HCT116 (cell line): ENCODE results near the gene ZDHHC22. TPM values are rescaled to one million over a fixed set of nuclear protein-coding genes. Genes with fewer than 3 reads are reported as not detected.

Experiments
- ATAC-seq: fragments of 200-7000 bp; cut with Tn5 transposase; 2 replicates; pipeline ENCODE4 v1.9.1; 2020; ENCODE audit warnings: mild to moderate bottlenecking, moderate library complexity
- BruUV-seq: library from RNA; stranded (reverse); fragments of 400-500 nt; replicated peaks from 2 replicates; lab custom pipeline; 2021; lab: Mats Ljungman, UMichigan
- CTCF ChIA-PET: fragments of 300-600 bp; sonication (Branson Sonifier 250); formaldehyde crosslinking; loops from one replicate; lab custom pipeline; 2021; ENCODE audit warnings: antibody characterized with exemption; lab: Charles Lee
- POLR2A ChIA-PET: fragments of 300-600, 350-600 bp; sonication (Branson Sonifier 250); formaldehyde crosslinking; loops from one replicate; lab custom pipeline; 2021; ENCODE audit warnings: antibody characterized with exemption; lab: Charles Lee
- RAD21 ChIA-PET, 2 experiments: fragments of 300-600 bp; sonication (Branson Sonifier 250); formaldehyde crosslinking; loops; one replicate each; lab custom pipeline; 2023; ENCODE audit warnings: low total read pairs in 2 of 2; ENCODE audit not compliant: uncharacterized antibody in 2 of 2, unreplicated experiment in 2 of 2, low non-redundant PET in 1 of 2; lab: Charles Lee
- DNase-seq: peaks from one replicate; pipeline ENCODE4 v3.0.0-alpha.2; 2010; ENCODE audit warnings: low read depth, low spot score
- H2AFZ ChIP-seq: fragments of 200-600 bp; shearing (Covaris generic), sonication (generic); 2 replicates; pipeline ENCODE4 v1.6.1; 2017; ENCODE audit warnings: low read depth, mixed run types, mixed read lengths, antibody characterized with exemption, low read length; ENCODE audit not compliant: poor library complexity, severe bottlenecking
- H3K27ac ChIP-seq: 2 replicates; pipeline ENCODE4 v1.5.1; 2012; ENCODE audit warnings: low read depth, low read length
- H3K27me3 ChIP-seq: fragments of 200-600 bp; sonication (generic); 2 replicates; pipeline ENCODE4 v1.6.1; 2016; ENCODE audit warnings: mixed run types, low read length, mixed read lengths; ENCODE audit not compliant: insufficient read depth
- H3K36me3 ChIP-seq, 2 experiments: fragments of 200-500 bp in 1 of 2; fragments of 200-600 bp in 1 of 2; sonication (Bioruptor generic) in 1 of 2; sonication (generic) in 1 of 2; 2 replicates each; pipeline versions ENCODE4 v1.5.1 to v1.6.1; 2014 to 2016; ENCODE audit warnings: low read length in 2 of 2, inconsistent platforms in 1 of 2, mixed read lengths in 1 of 2, mixed run types in 1 of 2; ENCODE audit not compliant: insufficient read depth in 2 of 2, control insufficient read depth in 1 of 2
- H3K4me1 ChIP-seq, 2 experiments: fragments of 200-600 bp in 1 of 2; sonication (generic) in 1 of 2; 2 replicates each; pipeline versions ENCODE4 v1.5.1 to v1.6.1; 2012 to 2017; ENCODE audit warnings: low read length in 2 of 2, inconsistent platforms in 1 of 2, mild to moderate bottlenecking in 1 of 2, mixed read lengths in 1 of 2, mixed run types in 1 of 2, moderate library complexity in 1 of 2; ENCODE audit not compliant: insufficient read depth in 2 of 2, control insufficient read depth in 1 of 2
- H3K4me2 ChIP-seq: fragments of 200-600 bp; sonication (generic); 2 replicates; pipeline ENCODE4 v1.6.1; 2017; ENCODE audit warnings: mixed run types, low read length, mixed read lengths
- H3K4me3 ChIP-seq, 2 experiments: fragments of 200-600 bp in 1 of 2; sonication (generic) in 1 of 2; replicated peaks in 1 of 2; 2 replicates each; pipeline ENCODE4 v1.5.1; 2011 to 2016; ENCODE audit warnings: low read length in 2 of 2, control low read depth in 1 of 2, low read depth in 1 of 2, mild to moderate bottlenecking in 1 of 2, mixed read lengths in 1 of 2, mixed run types in 1 of 2
- H3K79me2 ChIP-seq: fragments of 200-600 bp; sonication (generic); 2 replicates; pipeline ENCODE4 v1.6.1; 2017; ENCODE audit warnings: mild to moderate bottlenecking, mixed run types, low read length, moderate library complexity, mixed read lengths; ENCODE audit not compliant: insufficient read depth
- H3K9ac ChIP-seq: fragments of 200-600 bp; sonication (generic); 2 replicates; pipeline ENCODE4 v1.6.1; 2016; ENCODE audit warnings: low read length, mixed read lengths
- H3K9me2 ChIP-seq: fragments of 200-600 bp; sonication (generic), shearing (Covaris generic); 2 replicates; pipeline ENCODE4 v1.6.1; 2017; ENCODE audit warnings: mixed run types, mild to moderate bottlenecking, moderate library complexity; ENCODE audit not compliant: insufficient read depth
- H3K9me3 ChIP-seq, 2 experiments: fragments of 200-500 bp in 1 of 2; fragments of 200-600 bp in 1 of 2; sonication (Bioruptor generic) in 1 of 2; sonication (generic) in 1 of 2; 2 replicates each; pipeline ENCODE4 v1.6.1; 2014 to 2017; ENCODE audit warnings: low read length in 2 of 2, mixed read lengths in 2 of 2, inconsistent platforms in 1 of 2, low read depth in 1 of 2, mild to moderate bottlenecking in 1 of 2, mixed run types in 1 of 2, moderate library complexity in 1 of 2; ENCODE audit not compliant: control insufficient read depth in 1 of 2, insufficient read depth in 1 of 2
- H4K20me1 ChIP-seq: fragments of 200-600 bp; sonication (generic), shearing (Covaris generic); 2 replicates; pipeline ENCODE4 v1.6.1; 2017; ENCODE audit warnings: mixed run types, mild to moderate bottlenecking, moderate library complexity; ENCODE audit not compliant: insufficient read depth
- CBX3 ChIP-seq: IDR thresholded peaks from 2 replicates; pipeline ENCODE4 v1.6.1; 2012; ENCODE audit warnings: low read depth
- EGR1 ChIP-seq: IDR thresholded peaks from 2 replicates; pipeline ENCODE4 v1.6.1; 2012; ENCODE audit warnings: low read depth
- EZH2 ChIP-seq: fragments of 200-600 bp; sonication (generic); IDR thresholded peaks from 2 replicates; pipeline ENCODE4 v1.6.1; 2017; ENCODE audit warnings: antibody characterized with exemption, mixed run types
- EZH2phosphoT487 ChIP-seq: fragments of 200-600 bp; IDR thresholded peaks from 2 replicates; pipeline ENCODE4 v1.6.1; 2018; ENCODE audit warnings: antibody characterized with exemption, borderline replicate concordance
- FOSL1 ChIP-seq: IDR thresholded peaks from 2 replicates; pipeline ENCODE4 v1.6.1; 2012; ENCODE audit warnings: low read depth
- JUND ChIP-seq: IDR thresholded peaks from 2 replicates; pipeline ENCODE4 v1.6.1; 2012
- POLR2A ChIP-seq: IDR thresholded peaks from 2 replicates; pipeline ENCODE4 v1.7.0; 2011; ENCODE audit warnings: borderline replicate concordance; ENCODE audit not compliant: insufficient read depth, insufficient read length; ENCODE audit errors: extremely low read depth
- POLR2AphosphoS5 ChIP-seq: IDR thresholded peaks from 2 replicates; pipeline ENCODE4 v1.6.1; 2011; ENCODE audit warnings: mild to moderate bottlenecking, low read depth, low read length, moderate library complexity
- RAD21 ChIP-seq: IDR thresholded peaks from 2 replicates; pipeline ENCODE4 v1.6.1; 2012; ENCODE audit warnings: low read depth, mild to moderate bottlenecking
- SIN3A ChIP-seq: IDR thresholded peaks from 2 replicates; pipeline ENCODE4 v1.6.1; 2012; ENCODE audit warnings: low read depth
- SP1 ChIP-seq: IDR thresholded peaks from 2 replicates; pipeline ENCODE4 v1.6.1; 2012; ENCODE audit warnings: low read depth
- SRF ChIP-seq: IDR thresholded peaks from 2 replicates; pipeline ENCODE4 v1.6.1; 2012; ENCODE audit warnings: low read depth
- TCF7L2 ChIP-seq: IDR thresholded peaks from 2 replicates; pipeline ENCODE4 v1.7.0; 2011; ENCODE audit warnings: borderline replicate concordance, inconsistent platforms; ENCODE audit not compliant: insufficient read depth, insufficient read length; ENCODE audit errors: extremely low read depth
- YY1 ChIP-seq: IDR thresholded peaks from 2 replicates; pipeline ENCODE4 v1.6.1; 2011; ENCODE audit warnings: low read length, low read depth, moderate library complexity, mild to moderate bottlenecking; ENCODE audit not compliant: insufficient replicate concordance; ENCODE audit errors: extremely low read depth
- ZFX ChIP-seq: fragments of 450-650 bp; IDR thresholded peaks from 2 replicates; pipeline ENCODE4 v1.6.1; 2017
- ZNF274 ChIP-seq: fragments of 200-500 bp; sonication (Bioruptor generic); IDR thresholded peaks from 2 replicates; pipeline ENCODE4 v1.6.1; 2014; ENCODE audit warnings: mild to moderate bottlenecking, low read depth, low read length, inconsistent platforms
- intact Hi-C: fragments of 100-400 bp; cut with micrococcal nuclease; formaldehyde crosslinking; loops from 2 replicates; pipeline ENCODE4 v1.10.0; 2022
- total RNA-seq: library from RNA; stranded (reverse); gene quantifications from one replicate; pipeline ENCODE4 v1.2.1, GENCODE V29; 2021; ENCODE audit not compliant: unreplicated experiment
- TF ChIP-seq, protein P1 (sequence below): IDR thresholded peaks from 2 replicates; pipeline ENCODE4 v1.6.1; 2011; ENCODE audit warnings: mild to moderate bottlenecking, low read length, moderate library complexity; ENCODE audit not compliant: insufficient replicate concordance; ENCODE audit errors: extremely low read depth
- TF ChIP-seq, protein P2 (sequence below): IDR thresholded peaks from 2 replicates; pipeline ENCODE4 v1.6.1; 2012
- TF ChIP-seq, protein P3 (sequence below), 3 experiments: fragments of 200-600 bp in 1 of 3; sonication (generic) in 1 of 3; IDR thresholded peaks in 2 of 3; conservative IDR thresholded peaks in 1 of 3; 2 replicates each; pipeline ENCODE4 v1.5.1; 2012 to 2017; ENCODE audit warnings: low read depth in 2 of 3, low read length in 2 of 3, antibody characterized with exemption in 1 of 3, borderline replicate concordance in 1 of 3, control low read depth in 1 of 3, mild to moderate bottlenecking in 1 of 3, mixed read lengths in 1 of 3, mixed run types in 1 of 3, moderate library complexity in 1 of 3; ENCODE audit not compliant: insufficient read depth in 1 of 3
- TF ChIP-seq, protein P4 (sequence below): IDR thresholded peaks from 2 replicates; pipeline ENCODE4 v1.6.1; 2012

Gene ZDHHC22
- total RNA-seq, 1 experiment from 2014 or later: 0.10 TPM

DNA sequence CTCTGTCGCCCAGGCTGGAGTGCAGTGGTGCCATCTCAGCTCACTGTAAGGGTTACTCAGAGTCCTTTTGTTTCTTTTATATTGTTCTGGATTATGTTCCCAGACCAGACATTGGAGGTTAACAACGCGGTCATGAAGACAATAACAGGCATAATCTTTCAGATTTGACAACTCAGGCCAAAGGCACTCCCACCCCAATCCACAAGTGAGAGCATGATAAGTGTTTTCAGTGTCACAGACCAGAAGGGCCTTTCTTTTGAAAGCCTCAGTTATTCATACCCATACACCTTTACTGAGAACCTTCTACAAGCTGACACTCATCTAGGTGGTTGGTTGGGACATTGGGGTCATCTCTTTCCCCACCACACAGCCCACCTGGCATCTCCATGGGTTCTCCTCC lies 37.1 kb upstream of the ZDHHC22 start:
- RAD21 ChIA-PET: no interaction called here
- no TSS peak for BruUV-seq

More for the DNA sequence above, 37.1 kb upstream of the ZDHHC22 start:
- Histone ChIP-seq H3K79me2 (no peaks in the 10 kb centered on the region), H3K4me3 (no peak overlapping the region), H3K36me3 (no peaks in the 10 kb centered on the region), H3K4me1 (peaks cover 9 to 25% of the 10 kb centered on the region in 2 experiments), H3K9ac (no peak overlapping the region), H3K9me2 (no peaks in the 10 kb centered on the region), H4K20me1 (no peaks in the 10 kb centered on the region), H3K27ac (no peak overlapping the region), H3K9me3 (no peaks in the 10 kb centered on the region), H3K4me2 (no peak overlapping the region), H2AFZ (no peak overlapping the region), H3K27me3 (no peaks in the 10 kb centered on the region)
- ChIA-PET POLR2A (no interaction called here), CTCF (interaction anchor here (0.9 kb wide), 1 partner anchor 137 kb away, joined by 3 read pairs; no protein-coding TSS in a partner anchor)
- ATAC-seq (no peak), DNase-seq (no peak)
- no peak for TF ChIP-seq TCF7L2
- no peak for TF ChIP-seq EZH2
- TF ChIP-seq, protein P1, sequence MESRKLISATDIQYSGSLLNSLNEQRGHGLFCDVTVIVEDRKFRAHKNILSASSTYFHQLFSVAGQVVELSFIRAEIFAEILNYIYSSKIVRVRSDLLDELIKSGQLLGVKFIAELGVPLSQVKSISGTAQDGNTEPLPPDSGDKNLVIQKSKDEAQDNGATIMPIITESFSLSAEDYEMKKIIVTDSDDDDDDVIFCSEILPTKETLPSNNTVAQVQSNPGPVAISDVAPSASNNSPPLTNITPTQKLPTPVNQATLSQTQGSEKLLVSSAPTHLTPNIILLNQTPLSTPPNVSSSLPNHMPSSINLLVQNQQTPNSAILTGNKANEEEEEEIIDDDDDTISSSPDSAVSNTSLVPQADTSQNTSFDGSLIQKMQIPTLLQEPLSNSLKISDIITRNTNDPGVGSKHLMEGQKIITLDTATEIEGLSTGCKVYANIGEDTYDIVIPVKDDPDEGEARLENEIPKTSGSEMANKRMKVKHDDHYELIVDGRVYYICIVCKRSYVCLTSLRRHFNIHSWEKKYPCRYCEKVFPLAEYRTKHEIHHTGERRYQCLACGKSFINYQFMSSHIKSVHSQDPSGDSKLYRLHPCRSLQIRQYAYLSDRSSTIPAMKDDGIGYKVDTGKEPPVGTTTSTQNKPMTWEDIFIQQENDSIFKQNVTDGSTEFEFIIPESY: no peak
- no peak for TF ChIP-seq POLR2AphosphoS5
- no peak for TF ChIP-seq SP1
- TF ChIP-seq EGR1: no peak
- TF ChIP-seq, protein P2, sequence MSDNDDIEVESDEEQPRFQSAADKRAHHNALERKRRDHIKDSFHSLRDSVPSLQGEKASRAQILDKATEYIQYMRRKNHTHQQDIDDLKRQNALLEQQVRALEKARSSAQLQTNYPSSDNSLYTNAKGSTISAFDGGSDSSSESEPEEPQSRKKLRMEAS: no peak
- TF ChIP-seq POLR2A: no peak
- no peak for TF ChIP-seq CBX3
- TF ChIP-seq ZFX: no peak
- TF ChIP-seq YY1: no peak
- TF ChIP-seq RAD21: no peak
- no peak for TF ChIP-seq SRF
- TF ChIP-seq, protein P3, sequence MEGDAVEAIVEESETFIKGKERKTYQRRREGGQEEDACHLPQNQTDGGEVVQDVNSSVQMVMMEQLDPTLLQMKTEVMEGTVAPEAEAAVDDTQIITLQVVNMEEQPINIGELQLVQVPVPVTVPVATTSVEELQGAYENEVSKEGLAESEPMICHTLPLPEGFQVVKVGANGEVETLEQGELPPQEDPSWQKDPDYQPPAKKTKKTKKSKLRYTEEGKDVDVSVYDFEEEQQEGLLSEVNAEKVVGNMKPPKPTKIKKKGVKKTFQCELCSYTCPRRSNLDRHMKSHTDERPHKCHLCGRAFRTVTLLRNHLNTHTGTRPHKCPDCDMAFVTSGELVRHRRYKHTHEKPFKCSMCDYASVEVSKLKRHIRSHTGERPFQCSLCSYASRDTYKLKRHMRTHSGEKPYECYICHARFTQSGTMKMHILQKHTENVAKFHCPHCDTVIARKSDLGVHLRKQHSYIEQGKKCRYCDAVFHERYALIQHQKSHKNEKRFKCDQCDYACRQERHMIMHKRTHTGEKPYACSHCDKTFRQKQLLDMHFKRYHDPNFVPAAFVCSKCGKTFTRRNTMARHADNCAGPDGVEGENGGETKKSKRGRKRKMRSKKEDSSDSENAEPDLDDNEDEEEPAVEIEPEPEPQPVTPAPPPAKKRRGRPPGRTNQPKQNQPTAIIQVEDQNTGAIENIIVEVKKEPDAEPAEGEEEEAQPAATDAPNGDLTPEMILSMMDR (IDR thresholded peaks at IDR 0.05 in 2 of 3, conservative IDR thresholded peaks at IDR 0.05 in 1 of 3; ENCODE audit: borderline replicate concordance in 1 of 3, insufficient read depth in 1 of 3, low read depth in 2 of 3, low read length in 2 of 3): no peak
- TF ChIP-seq ZNF274: no peak
- TF ChIP-seq FOSL1: no peak
- TF ChIP-seq, protein P4, sequence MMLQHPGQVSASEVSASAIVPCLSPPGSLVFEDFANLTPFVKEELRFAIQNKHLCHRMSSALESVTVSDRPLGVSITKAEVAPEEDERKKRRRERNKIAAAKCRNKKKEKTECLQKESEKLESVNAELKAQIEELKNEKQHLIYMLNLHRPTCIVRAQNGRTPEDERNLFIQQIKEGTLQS: no peak
- no peak for TF ChIP-seq JUND
- TF ChIP-seq SIN3A: no peak
- TF ChIP-seq EZH2phosphoT487: no peak
- intact Hi-C loops: no loop called here
